ENCODE data around the gene SLC16A1. TPM values are rescaled to one million over a fixed set of nuclear protein-coding genes. Genes with fewer than 3 reads are reported as not detected.

Gene SLC16A1, protein sequence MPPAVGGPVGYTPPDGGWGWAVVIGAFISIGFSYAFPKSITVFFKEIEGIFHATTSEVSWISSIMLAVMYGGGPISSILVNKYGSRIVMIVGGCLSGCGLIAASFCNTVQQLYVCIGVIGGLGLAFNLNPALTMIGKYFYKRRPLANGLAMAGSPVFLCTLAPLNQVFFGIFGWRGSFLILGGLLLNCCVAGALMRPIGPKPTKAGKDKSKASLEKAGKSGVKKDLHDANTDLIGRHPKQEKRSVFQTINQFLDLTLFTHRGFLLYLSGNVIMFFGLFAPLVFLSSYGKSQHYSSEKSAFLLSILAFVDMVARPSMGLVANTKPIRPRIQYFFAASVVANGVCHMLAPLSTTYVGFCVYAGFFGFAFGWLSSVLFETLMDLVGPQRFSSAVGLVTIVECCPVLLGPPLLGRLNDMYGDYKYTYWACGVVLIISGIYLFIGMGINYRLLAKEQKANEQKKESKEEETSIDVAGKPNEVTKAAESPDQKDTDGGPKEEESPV
- total RNA-seq: 10 to 100 TPM; 26.1 to 81.9 (median 55.2) TPM
- long read RNA-seq, partial matches to known transcripts: 0 of 5 reads
- long read RNA-seq, other reads (novel, unspliced or antisense): 4 of 5 reads

DNA sequence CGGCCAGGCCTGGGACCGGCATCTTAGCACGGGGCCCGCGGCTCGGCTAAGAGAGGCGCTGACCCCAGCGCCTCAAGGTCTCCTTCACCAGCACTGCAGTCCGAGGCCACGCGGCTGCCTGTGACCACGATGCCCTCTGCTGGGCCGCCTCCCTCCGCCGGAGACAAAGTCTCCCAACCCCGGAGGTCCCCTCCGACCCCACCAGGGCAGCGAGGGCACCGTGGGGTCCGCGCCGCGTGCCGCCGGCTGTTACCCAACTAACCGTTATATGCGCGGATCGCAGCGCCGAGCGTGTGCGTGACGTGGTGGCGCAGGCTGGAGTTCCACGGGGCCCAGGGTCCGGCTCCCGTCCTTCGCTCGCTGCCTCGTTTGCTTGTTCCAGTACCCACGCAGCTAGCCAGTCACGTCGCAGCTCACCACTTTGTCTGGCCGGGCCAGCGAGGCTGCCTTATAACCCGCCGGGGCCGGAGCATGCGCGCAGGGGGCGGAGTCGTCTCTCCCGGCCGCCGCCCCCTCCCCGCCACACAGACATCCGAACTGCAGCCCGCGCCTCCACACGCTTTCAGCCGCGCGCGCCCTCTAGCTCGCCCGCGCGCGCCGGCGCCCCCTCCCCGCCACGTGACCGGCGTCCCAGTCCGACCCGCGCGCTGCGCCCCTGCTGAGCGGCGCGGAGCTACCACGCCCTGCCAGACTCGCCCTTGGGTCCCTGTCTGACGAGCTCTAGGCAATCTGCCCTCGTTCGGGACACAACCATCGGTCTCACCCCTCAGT, at the start of gene SLC16A1:
SLC16A1 (minus strand) TSS at position 424 of the 771 bp plus-strand sequence. CDS start 26,888 bp downstream, outside the sequence.
- ATAC-seq: peak; percentile 90 to 96 (median 93)
- peaks cover 0 to 15% (median 0%) of the 10 kb centered on the region in 4 donors for H3K4me1 ChIP-seq
- no peaks in the 10 kb centered on the region for H3K9me3 ChIP-seq
- WGBS (ENCODE audit: insufficient coverage, low coverage, low lambda C conversion rate, missing lambda C conversion rate): no CpG with 5 or more reads among the region's 90 CpGs
- peak; percentile 99 for TF ChIP-seq POLR2A (IDR thresholded peaks at IDR 0.05)
- TF ChIP-seq, protein P1, sequence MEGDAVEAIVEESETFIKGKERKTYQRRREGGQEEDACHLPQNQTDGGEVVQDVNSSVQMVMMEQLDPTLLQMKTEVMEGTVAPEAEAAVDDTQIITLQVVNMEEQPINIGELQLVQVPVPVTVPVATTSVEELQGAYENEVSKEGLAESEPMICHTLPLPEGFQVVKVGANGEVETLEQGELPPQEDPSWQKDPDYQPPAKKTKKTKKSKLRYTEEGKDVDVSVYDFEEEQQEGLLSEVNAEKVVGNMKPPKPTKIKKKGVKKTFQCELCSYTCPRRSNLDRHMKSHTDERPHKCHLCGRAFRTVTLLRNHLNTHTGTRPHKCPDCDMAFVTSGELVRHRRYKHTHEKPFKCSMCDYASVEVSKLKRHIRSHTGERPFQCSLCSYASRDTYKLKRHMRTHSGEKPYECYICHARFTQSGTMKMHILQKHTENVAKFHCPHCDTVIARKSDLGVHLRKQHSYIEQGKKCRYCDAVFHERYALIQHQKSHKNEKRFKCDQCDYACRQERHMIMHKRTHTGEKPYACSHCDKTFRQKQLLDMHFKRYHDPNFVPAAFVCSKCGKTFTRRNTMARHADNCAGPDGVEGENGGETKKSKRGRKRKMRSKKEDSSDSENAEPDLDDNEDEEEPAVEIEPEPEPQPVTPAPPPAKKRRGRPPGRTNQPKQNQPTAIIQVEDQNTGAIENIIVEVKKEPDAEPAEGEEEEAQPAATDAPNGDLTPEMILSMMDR (IDR thresholded peaks at IDR 0.05): peak; percentile 27 to 39 (median 30)
- H3K27me3 ChIP-seq: no peaks in the 10 kb centered on the region
- peak; percentile 95 to 96 (median 96) for DNase-seq
- H3K4me3 ChIP-seq: peak within 1 kb of the TSS; percentile 73 to 86 (median 86)
- no peaks in the 10 kb centered on the region for H3K36me3 ChIP-seq
- H3K27ac ChIP-seq: peak within 1 kb of the TSS; percentile 82 to 91 (median 87)
- intact Hi-C loops (cut with DNase I): loop anchor here in 1 of 2 donors (10.0 kb wide), 1 partner anchor 71 kb away; no protein-coding TSS in a partner anchor

- Histone ChIP-seq H3K36me3 (no peaks in the 10 kb centered on the region), H3K27me3 (no peaks in the 10 kb centered on the region), H3K27ac (peak overlapping the region in 2 of 3 donors; percentile 75 to 78), H3K9me3 (no peaks in the 10 kb centered on the region), H3K4me1 (peaks cover 0 to 46% (median 11%) of the 10 kb centered on the region in 4 donors), H3K4me3 (peak overlapping the region in 1 of 3 donors; percentile 11)
- WGBS (ENCODE audit: insufficient coverage, low coverage, low lambda C conversion rate, missing lambda C conversion rate): 56% methylated on average over 16 of the region's 18 CpGs
- TF ChIP-seq POLR2A (IDR thresholded peaks at IDR 0.05): no peak
- TF ChIP-seq, protein P1 (IDR thresholded peaks at IDR 0.05): no peak
- DNase-seq: no peak
- intact Hi-C loops (cut with DNase I): no loop called here
- peak; percentile 69 to 85 (median 78) for ATAC-seq
Measured at GRCh38 chr1:113003751-113004690, 48.0 kb upstream of the SLC16A1 start.

- H3K9me3 ChIP-seq: no peaks in the 10 kb centered on the region
- intact Hi-C loops (cut with DNase I): no loop called here
- TF ChIP-seq, protein P1 (IDR thresholded peaks at IDR 0.05): no peak
- no peak for TF ChIP-seq POLR2A (IDR thresholded peaks at IDR 0.05)
- H3K4me1 ChIP-seq: peaks cover 0 to 45% (median 9%) of the 10 kb centered on the region in 4 donors
- H3K27me3 ChIP-seq: no peaks in the 10 kb centered on the region
- no peak for DNase-seq
- no peak for ATAC-seq
- 97% methylated on average over 4 of the region's 4 CpGs for WGBS (ENCODE audit: insufficient coverage, low coverage, low lambda C conversion rate, missing lambda C conversion rate)
- H3K27ac ChIP-seq: no peak overlapping the region
- no peaks in the 10 kb centered on the region for H3K36me3 ChIP-seq
- no peak overlapping the region for H3K4me3 ChIP-seq
Measured at GRCh38 chr1:113002297-113002696, 46.3 kb upstream of the SLC16A1 start.

Measured in right lobe of liver (tissue), 6 donors.